ENCODE data around the gene SETD3. TPM values are rescaled to one million over a fixed set of nuclear protein-coding genes. Genes with fewer than 3 reads are reported as not detected.

SETD3 gene
- total RNA-seq, 2 donors from 2014 or later: 42.3 to 49.8 TPM

GRCh38 chr14:99519347-99519881, 38.8 kb upstream of the SETD3 start:
- H3K27ac Mint-ChIP-seq: no peak overlapping the region
- no peaks in the 10 kb centered on the region for H3K9me3 Mint-ChIP-seq
- DNase-seq (ENCODE audit: low spot score in 2 of 2) (peak in 1 of 2 donors; percentile 45), ATAC-seq (no peak)
- no peaks in the 10 kb centered on the region for H3K36me3 Mint-ChIP-seq

DNA sequence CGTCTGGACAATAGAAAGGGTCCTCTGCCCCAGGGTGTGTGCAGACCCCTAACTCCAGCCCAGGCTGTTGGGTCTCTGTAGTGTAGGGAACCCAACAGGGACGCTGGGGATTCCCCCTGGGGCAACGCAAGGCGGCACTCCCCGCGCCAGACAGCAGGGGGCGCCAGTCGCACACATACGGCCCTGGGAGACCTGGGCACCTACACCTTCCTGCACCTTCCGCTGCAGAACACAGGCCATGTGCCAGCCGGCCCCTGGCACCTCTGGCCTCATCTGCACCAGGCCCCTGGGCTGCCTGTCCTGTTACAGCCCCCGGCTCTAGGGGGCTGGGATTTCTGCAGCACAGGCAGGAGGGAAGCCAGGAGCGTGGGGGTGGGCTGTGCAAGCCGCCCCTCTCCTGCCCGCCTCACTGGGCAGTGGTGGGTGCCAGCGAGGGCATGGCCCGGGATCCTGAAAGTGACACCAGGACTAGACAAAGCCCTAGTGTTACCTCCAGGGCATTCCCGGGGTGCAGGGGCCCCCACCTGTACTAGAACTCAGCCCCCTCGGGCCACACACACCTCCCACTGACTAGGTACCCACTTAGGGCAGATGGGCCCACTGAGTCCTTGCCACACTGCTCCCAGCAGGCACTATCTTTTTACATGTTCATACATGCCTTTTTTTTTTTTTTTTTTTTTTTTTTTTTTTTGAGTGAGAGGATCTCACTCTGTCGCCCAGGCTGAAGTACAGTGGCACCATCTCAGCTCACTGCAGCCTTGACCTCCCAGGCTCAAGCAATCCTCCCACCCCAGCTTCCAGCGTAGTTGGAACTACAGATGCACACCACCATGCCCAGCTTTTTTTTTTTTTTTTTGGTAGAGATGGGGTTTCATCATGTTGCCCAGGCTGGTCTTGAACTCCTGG, 38.0 kb upstream of the SETD3 start:
- Mint-ChIP-seq H3K27ac (no peak overlapping the region), H3K36me3 (no peaks in the 10 kb centered on the region)
- peak; percentile 74 to 93 for DNase-seq (ENCODE audit: low spot score in 2 of 2)

DNA sequence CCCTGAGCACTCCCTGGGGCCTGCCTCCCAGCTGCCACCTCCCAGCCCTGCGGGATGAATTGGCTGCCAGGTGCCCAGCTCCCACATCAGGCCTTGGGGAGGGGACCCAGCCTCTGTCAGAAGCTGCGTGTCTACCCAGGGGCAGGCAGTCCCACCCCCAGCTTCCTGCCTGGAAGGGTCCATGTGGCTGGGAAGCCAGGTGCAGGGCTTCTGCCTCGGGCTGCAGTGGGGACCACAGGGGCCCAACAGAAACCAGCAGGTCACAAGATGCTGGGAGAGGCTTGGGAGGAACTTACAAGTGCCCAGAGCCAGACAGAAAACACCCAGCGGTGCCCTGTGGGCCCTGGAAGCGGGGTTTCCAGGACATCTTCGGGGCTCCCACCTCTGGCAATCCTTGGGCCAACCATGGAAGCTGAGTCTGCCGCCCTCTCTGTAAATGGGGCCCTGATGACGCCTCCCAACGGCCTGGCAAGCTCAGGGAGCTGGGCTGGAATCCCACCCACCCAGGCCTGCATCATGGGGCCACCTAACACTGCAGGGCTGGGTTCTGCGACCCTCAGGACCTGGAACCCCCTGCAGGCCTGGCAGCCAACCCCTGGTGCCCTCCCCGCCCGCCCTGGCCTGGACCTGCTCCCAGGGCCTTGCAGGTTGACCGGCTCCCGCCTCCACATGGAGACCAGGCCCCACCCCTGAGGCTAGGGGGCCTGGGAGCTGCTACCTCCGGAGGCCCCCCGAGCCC, 37.2 kb upstream of the SETD3 start:
- no peaks in the 10 kb centered on the region for H3K36me3 Mint-ChIP-seq
- DNase-seq (ENCODE audit: low spot score in 2 of 2): peak in 1 of 2 donors; percentile 53
- H3K27ac Mint-ChIP-seq: no peak overlapping the region
- no peaks in the 10 kb centered on the region for H3K9me3 Mint-ChIP-seq
- peak in 1 of 2 donors; percentile 19 for ATAC-seq

More for the DNA sequence above, 38.0 kb upstream of the SETD3 start:
- ATAC-seq: peak; percentile 74 to 82
- no peaks in the 10 kb centered on the region for H3K9me3 Mint-ChIP-seq

DNA sequence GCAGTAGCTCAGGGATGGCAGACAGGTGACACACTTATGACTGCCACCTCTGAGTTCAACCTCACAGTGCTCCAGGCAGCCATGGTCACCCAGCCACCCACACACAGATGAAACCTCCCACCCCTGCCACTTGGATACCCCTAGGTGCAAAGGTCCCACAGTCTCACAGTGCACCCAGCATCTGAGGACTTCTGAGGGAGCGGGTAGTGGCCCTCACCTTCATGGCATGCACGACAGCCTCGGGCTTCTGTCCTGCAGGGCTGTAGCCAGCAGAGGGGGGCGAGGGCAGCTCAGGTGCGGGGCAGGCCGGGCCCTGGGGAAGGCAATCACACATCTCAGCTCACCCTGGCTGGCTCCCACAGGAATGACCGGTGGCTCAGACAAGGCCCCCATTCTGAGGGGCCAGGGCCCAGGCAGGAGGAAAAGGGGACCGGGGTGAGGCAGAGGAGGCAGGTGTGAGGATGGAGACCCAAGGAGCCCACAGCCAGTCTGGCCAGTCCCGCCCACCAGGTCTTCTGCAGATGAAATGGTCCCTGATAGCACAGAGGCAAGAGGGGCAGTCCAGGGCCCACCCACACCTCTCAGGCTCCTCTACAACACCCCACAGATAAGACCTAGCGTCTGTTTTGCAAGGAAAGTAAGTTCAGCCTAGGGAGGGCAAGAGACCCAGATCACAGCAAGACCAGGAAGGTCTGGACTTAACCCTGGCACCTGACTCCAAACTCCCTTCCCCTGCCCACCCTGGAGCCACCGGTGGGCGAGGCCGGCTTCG, 36.4 kb upstream of the SETD3 start:
- no peak for DNase-seq (ENCODE audit: low spot score in 2 of 2)
- Mint-ChIP-seq H3K36me3 (no peaks in the 10 kb centered on the region), H3K27ac (no peak overlapping the region), H3K9me3 (no peaks in the 10 kb centered on the region)
- ATAC-seq: no peak

DNA sequence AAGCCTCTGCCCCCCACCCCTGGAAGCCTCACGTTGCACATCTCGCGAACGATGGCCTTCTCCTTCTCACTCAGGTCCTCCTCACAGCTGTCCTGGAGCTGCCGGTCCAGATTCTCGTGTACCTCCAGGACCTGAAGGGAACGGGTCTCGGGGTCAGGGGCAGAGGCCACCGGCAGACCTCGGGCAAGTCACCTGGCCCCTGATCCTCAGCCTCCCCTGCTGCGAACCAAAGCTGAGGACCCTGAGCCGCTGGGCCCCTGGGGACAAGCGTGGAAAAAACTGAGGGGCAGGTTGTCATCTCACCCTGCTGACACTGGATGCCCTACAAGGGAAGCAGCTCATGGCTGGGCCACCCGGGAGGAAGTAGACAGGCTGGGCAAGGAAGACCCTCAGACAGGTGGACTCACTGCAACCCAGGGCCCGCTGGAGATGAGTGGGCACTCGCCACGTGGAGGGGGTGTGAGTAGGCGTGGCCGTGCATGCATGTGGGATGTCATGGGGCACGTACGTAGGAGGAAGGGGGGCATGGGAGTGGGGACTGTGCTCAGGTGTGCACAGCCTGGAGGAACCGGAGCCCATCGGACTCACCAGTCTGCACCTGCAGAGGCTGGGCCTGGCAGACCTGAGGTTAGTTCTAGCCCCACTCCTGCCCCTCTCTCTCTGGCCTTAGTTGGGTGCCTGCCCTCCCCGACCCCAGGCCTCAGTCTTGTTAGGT, 35.7 kb upstream of the SETD3 start:
- H3K27ac Mint-ChIP-seq: no peak overlapping the region
- no peaks in the 10 kb centered on the region for H3K36me3 Mint-ChIP-seq
- peak in 1 of 2 donors; percentile 52 for DNase-seq (ENCODE audit: low spot score in 2 of 2)
- no peak for ATAC-seq
- H3K9me3 Mint-ChIP-seq: no peaks in the 10 kb centered on the region

- no peaks in the 10 kb centered on the region for H3K9me3 Mint-ChIP-seq
- H3K27ac Mint-ChIP-seq: peak overlapping the region in 1 of 2 donors; percentile 76
- peak in 1 of 2 donors; percentile 50 for DNase-seq (ENCODE audit: low spot score in 2 of 2)
- H3K36me3 Mint-ChIP-seq: no peaks in the 10 kb centered on the region
- ATAC-seq: no peak
These were observed 34.9 kb upstream of the SETD3 start for GRCh38 chr14:99515301-99516155.

DNA sequence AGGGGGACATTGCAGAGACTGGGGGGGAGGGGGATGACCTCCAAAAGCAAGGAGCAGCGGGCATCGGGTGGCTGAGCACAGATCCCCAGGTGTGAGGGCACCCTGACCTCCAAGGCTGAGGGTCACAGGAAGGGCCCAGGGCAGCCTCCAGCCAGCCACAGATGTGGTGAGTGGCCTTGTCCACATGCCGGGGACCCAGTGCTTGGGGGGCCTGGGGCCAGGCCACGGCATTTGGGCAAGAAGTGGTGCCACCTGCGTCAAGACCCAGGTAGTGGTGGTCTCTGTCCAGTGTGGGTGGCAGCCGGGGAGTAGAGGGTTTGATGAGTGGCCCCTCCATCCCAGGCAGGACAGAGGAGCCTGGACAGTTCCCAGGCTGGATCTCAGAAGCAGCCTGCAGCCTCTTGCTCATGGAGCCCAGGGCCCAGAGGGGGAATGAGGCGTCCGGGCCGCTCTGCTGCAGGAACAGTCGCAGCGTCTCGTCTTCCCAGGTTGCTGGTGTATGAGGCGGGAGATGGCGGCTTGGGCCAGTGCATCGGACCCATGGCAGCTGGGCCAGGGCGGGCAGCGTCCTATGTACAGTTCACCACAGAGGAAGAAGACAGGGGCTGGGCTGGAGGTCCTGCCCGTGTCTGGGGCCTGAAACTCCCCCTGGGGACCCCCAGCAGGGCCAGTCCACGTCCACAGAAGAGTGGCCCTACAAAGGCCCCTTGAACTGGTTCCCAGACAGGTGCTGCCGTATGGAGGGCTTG, 34.1 kb upstream of the SETD3 start:
- no peak for ATAC-seq
- Mint-ChIP-seq H3K27ac (peak overlapping the region in 1 of 2 donors; percentile 76), H3K36me3 (no peaks in the 10 kb centered on the region), H3K9me3 (no peaks in the 10 kb centered on the region)
- peak in 1 of 2 donors; percentile 51 for DNase-seq (ENCODE audit: low spot score in 2 of 2)

- DNase-seq (ENCODE audit: low spot score in 2 of 2): peak in 1 of 2 donors; percentile 53
- Mint-ChIP-seq H3K36me3 (peaks cover 2 to 4% of the 10 kb centered on the region in 2 donors), H3K27ac (peak overlapping the region; percentile 29 to 76)
These were observed 33.4 kb upstream of the SETD3 start for GRCh38 chr14:99513946-99514551.

GRCh38 chr14:99513183-99513694, 32.6 kb upstream of the SETD3 start:
- ATAC-seq (no peak), DNase-seq (ENCODE audit: low spot score in 2 of 2) (no peak)
- Mint-ChIP-seq H3K36me3 (peaks cover 4 to 10% of the 10 kb centered on the region in 2 donors), H3K27ac (peak overlapping the region in 1 of 2 donors; percentile 76), H3K9me3 (no peaks in the 10 kb centered on the region)

More at GRCh38 chr14:99513946-99514551, 33.4 kb upstream of the SETD3 start:
- H3K9me3 Mint-ChIP-seq: no peaks in the 10 kb centered on the region
- peak in 1 of 2 donors; percentile 6 for ATAC-seq

- ATAC-seq: no peak
- H3K27ac Mint-ChIP-seq: peak overlapping the region in 1 of 2 donors; percentile 76
These were observed 32.0 kb upstream of the SETD3 start for GRCh38 chr14:99512571-99513182.

GRCh38 chr14:99512110-99512449, 31.4 kb upstream of the SETD3 start:
- no peak for ATAC-seq
- Mint-ChIP-seq H3K36me3 (peaks cover 9 to 18% of the 10 kb centered on the region in 2 donors), H3K27ac (no peak overlapping the region), H3K9me3 (no peaks in the 10 kb centered on the region)
- DNase-seq (ENCODE audit: low spot score in 2 of 2): no peak

More at GRCh38 chr14:99512571-99513182, 32.0 kb upstream of the SETD3 start:
- H3K36me3 Mint-ChIP-seq: peaks cover 4 to 12% of the 10 kb centered on the region in 2 donors
- peak in 1 of 2 donors; percentile 52 for DNase-seq (ENCODE audit: low spot score in 2 of 2)
- no peaks in the 10 kb centered on the region for H3K9me3 Mint-ChIP-seq

DNA sequence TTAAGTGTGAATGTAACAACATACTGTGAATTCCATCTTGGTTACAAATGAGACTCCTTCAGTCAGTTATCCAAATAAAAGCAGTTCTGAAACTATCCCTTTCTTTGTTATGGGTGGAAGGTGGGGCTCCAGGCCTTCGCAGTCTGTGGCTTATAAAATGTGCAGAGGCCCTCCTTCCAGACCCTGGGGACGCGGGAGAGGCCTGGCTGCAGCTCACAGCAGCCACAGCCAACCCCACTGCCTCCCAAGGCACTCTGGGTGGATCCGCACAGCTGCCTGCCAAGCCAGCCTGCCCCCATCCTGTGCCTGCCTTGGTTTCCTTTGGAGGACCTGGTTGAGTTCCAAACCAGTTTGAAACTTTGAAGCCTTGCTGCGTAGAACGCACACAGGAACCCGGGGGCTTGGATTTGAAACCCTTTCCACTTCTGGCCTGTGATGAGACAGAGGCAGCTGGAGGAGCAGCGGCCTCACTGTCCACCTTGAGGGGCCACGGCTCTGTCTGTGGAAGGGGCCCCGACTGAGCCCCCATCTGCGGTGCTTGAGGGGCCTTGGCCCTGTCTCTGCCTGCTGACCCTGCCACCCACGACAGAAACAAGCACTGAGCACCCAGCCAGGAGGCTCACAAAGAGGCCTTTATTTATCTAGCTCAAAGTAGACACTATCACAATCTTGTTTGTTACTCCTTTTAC, 30.9 kb upstream of the SETD3 start:
- ATAC-seq (no peak), DNase-seq (ENCODE audit: low spot score in 2 of 2) (peak in 1 of 2 donors; percentile 50)
- Mint-ChIP-seq H3K36me3 (peaks cover 10 to 21% of the 10 kb centered on the region in 2 donors), H3K9me3 (no peaks in the 10 kb centered on the region), H3K27ac (no peak overlapping the region)

- Mint-ChIP-seq H3K36me3 (peaks cover 10 to 21% of the 10 kb centered on the region in 2 donors), H3K27ac (peak overlapping the region in 1 of 2 donors; percentile 44), H3K9me3 (no peaks in the 10 kb centered on the region)
- ATAC-seq (no peak), DNase-seq (ENCODE audit: low spot score in 2 of 2) (no peak)
These were observed 30.0 kb upstream of the SETD3 start for GRCh38 chr14:99510556-99511139.
